Pulmonary artery endothelial cell (primary cell): ENCODE measurements around the gene COG4. TPM values are rescaled to one million over a fixed set of nuclear protein-coding genes. Genes with fewer than 3 reads are reported as not detected.
"Not testable (repeated sequence)": the region's sequence is repeated elsewhere in the genome, so short reads cannot be mapped to it uniquely, and the experiment has no call there.

Experiments
- DNase-seq: peaks from one replicate; pipeline ENCODE4 v3.0.0-alpha.2; 2011; ENCODE audit warnings: low read depth, low spot score
- total RNA-seq: library from RNA; depleted of rRNA; stranded (reverse); fragments of >200 nt; gene quantifications from 2 replicates; pipeline ENCODE4 v1.2.3, GENCODE V29; 2014

COG4 gene
- total RNA-seq, 1 donor from 2014 or later, result 68.3 TPM

DNA sequence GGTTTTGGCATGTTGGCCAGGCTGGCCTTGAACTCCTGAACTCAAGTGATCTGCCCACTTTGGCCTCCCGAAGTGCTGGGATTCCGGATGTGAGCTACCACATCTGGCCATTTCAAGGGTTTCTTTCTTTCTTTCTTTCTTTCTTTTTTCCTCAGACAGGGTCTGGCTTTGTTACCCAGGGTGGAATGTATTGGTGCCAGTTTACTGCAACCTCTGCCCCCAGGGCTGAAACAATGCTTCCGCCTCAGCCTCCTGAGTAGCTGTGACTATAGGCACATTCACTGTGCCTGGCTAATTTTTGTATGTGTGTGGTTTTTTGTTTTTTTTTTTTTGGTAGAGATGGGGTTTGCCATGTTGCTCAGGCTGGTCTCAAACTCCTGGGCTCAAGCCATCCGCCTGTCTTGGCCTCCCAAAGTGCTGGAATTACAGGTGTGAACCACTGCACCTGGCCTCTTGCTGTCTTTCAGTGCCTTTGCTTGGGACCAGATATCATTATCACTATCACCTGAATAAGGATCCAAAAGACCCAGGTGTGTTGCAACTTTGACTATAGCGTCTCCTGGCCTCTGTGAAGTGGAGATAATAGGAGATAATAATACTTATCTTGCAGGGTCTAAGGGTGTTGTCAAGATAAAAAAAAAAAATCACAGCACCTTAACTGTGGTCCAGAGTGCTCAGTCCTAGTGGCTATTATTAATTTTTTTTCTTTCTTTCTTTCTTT lies 65.7 kb downstream of the COG4 start:
- DNase-seq, result no peak

- no peak for DNase-seq
Measured at GRCh38 chr16:70455910-70456309, 67.4 kb downstream of the COG4 start.

DNA sequence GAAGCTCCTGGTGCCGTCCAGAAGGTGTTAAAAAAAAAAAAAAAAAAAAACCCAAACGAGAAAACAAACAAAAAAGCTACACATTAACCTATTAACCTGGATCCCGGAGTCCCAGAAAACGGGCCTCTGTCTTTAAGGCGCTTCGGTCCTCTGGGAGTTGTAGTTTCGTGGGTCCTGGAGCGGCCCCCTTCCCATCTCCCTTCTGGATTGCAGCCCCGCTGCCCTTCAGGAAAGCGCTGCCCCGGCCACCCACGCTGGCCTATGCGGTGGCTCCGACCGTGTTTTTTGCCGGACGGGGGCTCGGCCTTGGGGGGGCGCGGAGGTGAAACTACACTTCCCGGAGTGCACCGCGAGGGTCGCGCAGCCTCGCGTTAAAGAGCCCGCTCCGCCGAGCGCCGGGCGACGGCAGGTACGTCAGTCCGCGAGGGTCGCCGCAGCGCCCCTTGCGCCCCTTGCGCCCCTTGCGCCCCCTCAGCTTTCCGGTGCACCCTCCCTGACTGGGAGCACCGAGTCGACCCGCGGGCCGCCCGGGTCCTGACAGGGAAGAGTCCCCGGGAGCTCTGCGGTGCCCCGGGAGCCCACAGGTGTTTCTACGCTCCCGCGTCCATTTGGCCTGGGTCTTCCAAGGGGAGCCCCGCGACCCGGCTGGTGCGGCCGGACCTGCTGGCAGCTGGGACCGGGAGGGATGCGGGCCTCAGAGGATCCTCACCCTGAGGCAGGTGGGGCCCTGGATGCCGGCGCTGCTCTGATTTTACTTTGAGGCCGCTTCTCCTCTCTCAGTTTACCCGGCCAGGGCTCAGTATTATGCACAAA lies 68.9 kb downstream of the COG4 start, which contains the start of gene FCSK:
TSS of gene FCSK (plus strand) at position 374 of the 813 bp plus-strand sequence. CDS start 8,596 bp downstream, outside the sequence.
- no peak for DNase-seq

GRCh38 chr16:70453892-70454221 lies 69.5 kb downstream of the COG4 start:
- DNase-seq, result no peak

DNA sequence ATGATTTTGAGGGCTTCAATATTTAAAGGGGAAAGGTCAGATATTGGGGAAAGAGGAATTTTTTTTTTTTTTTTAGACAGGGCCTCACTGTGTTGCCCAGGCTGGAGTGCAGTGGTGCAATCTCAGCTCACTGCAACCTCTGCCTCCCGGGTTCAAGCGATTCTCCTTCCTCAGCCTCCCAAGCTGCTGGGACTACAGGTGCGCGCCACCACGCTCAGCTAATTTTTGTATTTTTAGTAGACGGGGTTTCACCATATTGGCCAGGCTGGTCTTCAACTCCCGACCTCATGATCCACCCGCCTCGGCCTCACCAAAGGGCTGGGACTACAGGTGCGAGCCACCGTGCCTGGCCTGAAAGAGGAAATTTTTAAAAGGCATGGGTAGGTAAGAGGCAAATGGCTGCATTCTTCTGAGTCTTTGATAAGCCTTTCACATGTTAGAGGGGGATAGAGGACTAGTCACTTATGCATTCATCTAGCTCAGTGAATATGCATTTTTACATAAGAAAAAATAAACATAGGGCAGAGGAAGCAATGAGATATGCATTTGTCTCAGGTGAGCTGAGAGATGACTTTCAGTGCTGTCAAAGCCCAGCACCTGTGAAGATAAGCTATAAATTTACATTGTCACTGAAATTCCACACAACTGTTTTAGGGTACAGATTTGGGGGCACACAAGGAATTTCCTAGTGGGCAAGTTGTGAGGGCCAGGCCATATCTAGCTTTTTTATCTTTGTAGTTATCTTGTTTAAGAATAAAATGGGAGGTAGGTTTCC lies 70.0 kb downstream of the COG4 start:
- DNase-seq, result no peak

- not testable (repeated sequence) for DNase-seq
Measured at GRCh38 chr16:70451004-70451340, 72.4 kb downstream of the COG4 start.

GRCh38 chr16:70450142-70451003 lies 73.0 kb downstream of the COG4 start:
- not testable (repeated sequence) for DNase-seq

DNA sequence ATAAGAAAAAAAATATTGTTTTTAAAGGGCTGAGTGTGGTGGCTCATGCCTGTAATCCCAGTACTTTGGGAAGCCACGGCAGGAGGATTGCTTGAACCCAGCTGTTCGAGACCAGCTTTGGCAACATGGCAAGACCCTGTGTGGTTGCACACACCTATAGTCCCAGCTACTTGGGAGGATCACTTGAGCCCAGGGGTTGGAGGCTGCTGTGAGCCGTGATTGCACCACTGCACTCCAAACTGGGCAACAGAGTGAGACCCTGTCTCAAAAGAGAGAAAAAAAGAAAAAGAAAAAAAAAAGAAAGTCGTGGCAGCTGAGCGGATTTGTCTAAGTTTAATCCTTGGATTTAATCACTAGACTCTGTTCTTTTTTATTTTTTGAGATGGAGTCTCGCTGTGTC lies 75.3 kb downstream of the COG4 start:
- DNase-seq, result no peak

- DNase-seq, result no peak
Measured at GRCh38 chr16:70444249-70445063, 78.9 kb downstream of the COG4 start.

- no peak for DNase-seq
Measured at GRCh38 chr16:70442344-70442743, 81.0 kb downstream of the COG4 start.

DNA sequence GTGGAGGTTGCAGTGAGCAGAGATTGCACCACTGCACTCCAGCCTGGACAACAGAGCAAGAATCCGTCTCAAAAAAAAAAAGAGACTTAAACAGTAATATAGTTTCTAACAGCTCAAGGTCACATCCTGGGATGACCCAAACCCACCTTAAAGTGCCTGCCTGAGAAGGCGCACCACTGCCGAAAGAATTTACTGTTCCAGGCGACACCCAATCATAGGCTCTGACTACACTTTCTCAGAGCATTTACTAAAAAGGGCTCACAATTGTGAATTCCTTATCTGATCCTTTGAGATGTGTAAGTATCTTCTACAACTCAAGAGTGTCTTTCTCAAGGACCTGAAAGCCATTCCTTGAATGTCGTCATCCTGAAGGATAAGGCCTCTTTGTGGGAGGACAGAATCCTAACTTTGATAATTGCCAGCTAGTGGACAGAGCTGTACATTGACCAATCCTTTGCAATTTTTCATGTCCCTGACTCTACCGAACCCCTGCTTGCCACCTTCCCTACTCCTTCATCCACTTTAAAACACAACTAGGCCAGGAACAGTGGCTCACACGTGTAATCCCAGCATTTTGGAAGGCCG lies 81.9 kb downstream of the COG4 start:
- no peak for DNase-seq

DNA sequence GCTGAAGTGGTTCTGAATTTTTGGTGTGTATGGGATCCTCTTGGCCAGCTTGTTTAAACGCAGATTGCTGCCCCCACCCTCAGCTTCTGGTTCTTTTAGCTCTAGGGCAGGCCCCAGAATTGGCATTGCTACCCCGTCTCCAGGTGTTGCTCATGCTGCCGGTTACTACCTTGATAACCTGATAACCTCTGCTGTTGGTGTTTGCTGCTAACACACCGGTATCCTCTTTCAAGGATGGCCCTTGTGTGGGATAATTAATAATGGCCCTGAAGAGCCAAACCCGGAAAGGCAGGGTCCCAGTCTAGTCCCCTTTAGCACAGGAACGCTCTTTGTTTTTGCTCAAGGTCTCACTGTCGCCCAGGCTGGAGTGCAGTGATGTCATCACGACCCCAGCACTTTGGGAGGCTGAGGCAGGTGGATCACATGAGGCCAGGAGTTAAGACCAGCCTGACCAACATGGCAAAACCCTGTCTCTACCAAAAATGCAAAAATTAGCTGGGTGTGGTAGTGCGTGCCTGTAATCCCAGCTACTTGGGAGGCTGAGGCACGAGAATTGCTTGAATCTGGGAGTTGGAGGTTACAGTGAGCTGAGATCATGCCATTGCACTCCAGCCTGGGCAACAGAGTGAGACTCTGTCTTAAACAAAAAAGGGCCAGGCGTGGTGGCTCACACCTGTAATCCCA lies 83.2 kb downstream of the COG4 start:
- DNase-seq, result no peak

DNA sequence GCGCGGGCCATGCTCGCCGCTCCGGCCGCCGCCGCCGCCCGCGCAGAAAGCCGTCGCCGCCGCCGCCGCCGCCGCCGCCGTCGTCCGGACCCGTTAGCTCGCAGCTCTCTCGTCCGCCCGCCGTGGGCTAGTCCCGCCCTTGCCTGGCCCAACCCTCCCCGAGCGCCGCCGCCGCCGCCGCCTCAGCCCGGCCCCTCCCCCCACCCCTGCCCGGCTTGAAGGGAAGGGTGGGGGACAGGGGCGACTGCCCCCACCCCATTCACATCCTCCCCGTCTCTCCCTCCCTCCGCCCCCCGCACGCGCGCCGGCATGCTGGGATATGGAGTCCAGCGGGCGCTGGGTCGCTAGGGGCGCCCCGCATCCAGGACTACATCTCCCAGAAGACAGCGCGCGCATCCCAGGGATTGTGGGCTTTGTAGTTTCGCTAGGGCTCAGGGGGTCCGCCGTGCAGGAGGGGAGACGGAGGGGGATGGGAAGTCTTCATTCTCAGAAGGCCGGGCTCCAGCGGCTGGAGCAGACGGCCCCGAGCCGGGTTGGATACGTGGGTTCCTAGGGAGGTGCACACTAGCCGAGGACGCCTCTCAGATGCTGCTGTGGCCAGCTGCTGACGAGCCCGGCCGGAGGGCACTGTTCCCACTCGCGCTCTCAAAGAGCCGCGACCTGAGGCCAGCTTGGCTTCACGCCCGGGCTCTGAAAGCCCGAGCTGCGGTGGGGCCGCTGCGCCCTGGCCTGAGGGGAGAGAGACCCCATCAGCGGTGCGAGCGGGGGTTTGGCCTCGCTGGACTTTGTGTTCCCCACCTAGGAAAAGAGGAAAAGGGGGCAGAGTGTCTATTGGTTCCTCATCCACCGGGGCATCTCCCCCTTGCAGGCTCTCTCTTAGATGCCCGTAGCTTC lies 84.1 kb downstream of the COG4 start, which contains the start of gene ST3GAL2:
TSS of gene ST3GAL2 (minus strand) at position 132 of the 894 bp plus-strand sequence. CDS start 40,570 bp downstream, outside the sequence.
- peak; percentile 81 for DNase-seq

DNA sequence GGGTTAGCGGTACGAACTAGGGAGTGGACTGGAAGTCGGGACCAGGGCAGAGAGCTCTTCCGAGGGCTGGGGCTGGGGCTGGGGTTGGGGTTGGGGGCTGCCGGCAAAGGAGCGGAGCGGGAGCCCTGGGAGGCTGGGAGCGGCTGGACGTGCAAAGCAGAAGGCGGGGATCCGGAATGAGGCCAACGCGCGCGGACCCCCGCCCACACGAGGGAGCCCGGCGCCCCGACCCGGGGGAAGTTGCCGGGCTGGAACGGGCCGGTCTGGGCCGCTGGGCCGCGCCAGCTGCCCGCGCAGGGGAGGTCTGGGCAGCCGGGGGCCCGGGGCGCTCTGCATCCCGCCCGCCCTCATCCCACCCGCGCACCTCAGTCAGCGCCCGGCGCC lies 84.8 kb downstream of the COG4 start:
- DNase-seq, result no peak

- DNase-seq, result no peak
Measured at GRCh38 chr16:70437582-70438557, 85.5 kb downstream of the COG4 start.

GRCh38 chr16:70437017-70437581 lies 86.3 kb downstream of the COG4 start:
- DNase-seq, result no peak
